ENCODE measurements around the gene DUOXA2.

Gene DUOXA2

DNA sequence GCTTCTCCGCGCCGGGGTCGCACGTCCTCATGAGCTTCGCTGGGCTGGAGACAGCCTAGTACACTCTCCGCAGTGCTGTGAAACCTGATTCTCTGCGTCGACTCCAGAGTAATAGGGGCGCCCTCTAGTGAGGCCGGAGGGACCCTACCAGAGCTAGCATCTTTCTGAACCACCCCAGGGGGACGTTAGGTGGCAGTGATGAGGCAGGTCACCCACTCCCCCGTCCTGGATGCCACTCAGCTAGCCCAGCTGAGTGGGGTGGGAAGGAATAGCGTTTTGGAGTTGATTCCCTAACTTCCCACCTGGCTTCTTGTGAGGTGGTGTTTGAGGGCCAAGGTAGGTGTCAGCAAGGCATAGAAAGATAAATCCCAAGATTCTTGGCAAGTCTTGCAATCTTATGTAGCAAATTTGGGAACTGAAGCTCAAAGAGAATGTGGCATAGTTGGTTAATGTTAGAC lies 4.0 kb downstream of the DUOXA2 start (continued):
- TF ChIP-seq PRDM6 (tag by site-specific recombination; IDR thresholded peaks at IDR 0.05) (no peak), ZNF274 (IDR thresholded peaks at IDR 0.05; ENCODE audit: low read length) (no peak), ZNF274 (tag by site-specific recombination; IDR thresholded peaks at IDR 0.05; ENCODE audit: borderline replicate concordance) (no peak), ZNF610 (tag by site-specific recombination; IDR thresholded peaks at IDR 0.05; ENCODE audit: borderline replicate concordance) (peak; percentile 43; the same call in 1 of the 2 replicates), ZBTB8A (tag by site-specific recombination; IDR thresholded peaks at IDR 0.05) (no peak), ZNF777 (tag by site-specific recombination; IDR thresholded peaks at IDR 0.05; ENCODE audit: borderline replicate concordance) (no peak), KLF17 (tag by site-specific recombination; IDR thresholded peaks at IDR 0.05) (0 out of 2 replicates have a peak, but pooled peaks have one; percentile 28), KLF9 (tag by site-specific recombination; IDR thresholded peaks at IDR 0.05; ENCODE audit: low read depth) (no peak), SP7 (tag by site-specific recombination; IDR thresholded peaks at IDR 0.05) (peak; percentile 50; the same call in 1 of the 2 replicates), ZNF555 (tag by site-specific recombination; conservative IDR thresholded peaks at IDR 0.05) (no peak), ZBTB6 (tag by site-specific recombination; IDR thresholded peaks at IDR 0.05) (no peak), EGR2 (tag by site-specific recombination; IDR thresholded peaks at IDR 0.05; ENCODE audit: low read depth) (0 out of 2 replicates have a peak, but pooled peaks have one; percentile 42), ZSCAN30 (tag by site-specific recombination; IDR thresholded peaks at IDR 0.05) (peak; percentile 56; the same call in 1 of the 2 replicates), ZNF692 (tag by site-specific recombination; IDR thresholded peaks at IDR 0.05) (no peak), ZFHX2 (tag by site-specific recombination; conservative IDR thresholded peaks at IDR 0.05) (peak; percentile 52), ZBTB1 (tag by site-specific recombination; IDR thresholded peaks at IDR 0.05) (no peak), ZNF561 (tag by site-specific recombination; IDR thresholded peaks at IDR 0.05; ENCODE audit: borderline replicate concordance) (no peak), ZNF521 (tag by site-specific recombination; IDR thresholded peaks at IDR 0.05) (no peak), ZNF48 (tag by site-specific recombination; IDR thresholded peaks at IDR 0.05) (no peak), KLF16 (tag by site-specific recombination; IDR thresholded peaks at IDR 0.05) (no peak), ZNF792 (tag by site-specific recombination; IDR thresholded peaks at IDR 0.05) (no peak)
- TF ChIP-seq, protein P1, sequence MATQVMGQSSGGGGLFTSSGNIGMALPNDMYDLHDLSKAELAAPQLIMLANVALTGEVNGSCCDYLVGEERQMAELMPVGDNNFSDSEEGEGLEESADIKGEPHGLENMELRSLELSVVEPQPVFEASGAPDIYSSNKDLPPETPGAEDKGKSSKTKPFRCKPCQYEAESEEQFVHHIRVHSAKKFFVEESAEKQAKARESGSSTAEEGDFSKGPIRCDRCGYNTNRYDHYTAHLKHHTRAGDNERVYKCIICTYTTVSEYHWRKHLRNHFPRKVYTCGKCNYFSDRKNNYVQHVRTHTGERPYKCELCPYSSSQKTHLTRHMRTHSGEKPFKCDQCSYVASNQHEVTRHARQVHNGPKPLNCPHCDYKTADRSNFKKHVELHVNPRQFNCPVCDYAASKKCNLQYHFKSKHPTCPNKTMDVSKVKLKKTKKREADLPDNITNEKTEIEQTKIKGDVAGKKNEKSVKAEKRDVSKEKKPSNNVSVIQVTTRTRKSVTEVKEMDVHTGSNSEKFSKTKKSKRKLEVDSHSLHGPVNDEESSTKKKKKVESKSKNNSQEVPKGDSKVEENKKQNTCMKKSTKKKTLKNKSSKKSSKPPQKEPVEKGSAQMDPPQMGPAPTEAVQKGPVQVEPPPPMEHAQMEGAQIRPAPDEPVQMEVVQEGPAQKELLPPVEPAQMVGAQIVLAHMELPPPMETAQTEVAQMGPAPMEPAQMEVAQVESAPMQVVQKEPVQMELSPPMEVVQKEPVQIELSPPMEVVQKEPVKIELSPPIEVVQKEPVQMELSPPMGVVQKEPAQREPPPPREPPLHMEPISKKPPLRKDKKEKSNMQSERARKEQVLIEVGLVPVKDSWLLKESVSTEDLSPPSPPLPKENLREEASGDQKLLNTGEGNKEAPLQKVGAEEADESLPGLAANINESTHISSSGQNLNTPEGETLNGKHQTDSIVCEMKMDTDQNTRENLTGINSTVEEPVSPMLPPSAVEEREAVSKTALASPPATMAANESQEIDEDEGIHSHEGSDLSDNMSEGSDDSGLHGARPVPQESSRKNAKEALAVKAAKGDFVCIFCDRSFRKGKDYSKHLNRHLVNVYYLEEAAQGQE (tag by site-specific recombination; IDR thresholded peaks at IDR 0.05) = no peak
- TF ChIP-seq, protein P2, sequence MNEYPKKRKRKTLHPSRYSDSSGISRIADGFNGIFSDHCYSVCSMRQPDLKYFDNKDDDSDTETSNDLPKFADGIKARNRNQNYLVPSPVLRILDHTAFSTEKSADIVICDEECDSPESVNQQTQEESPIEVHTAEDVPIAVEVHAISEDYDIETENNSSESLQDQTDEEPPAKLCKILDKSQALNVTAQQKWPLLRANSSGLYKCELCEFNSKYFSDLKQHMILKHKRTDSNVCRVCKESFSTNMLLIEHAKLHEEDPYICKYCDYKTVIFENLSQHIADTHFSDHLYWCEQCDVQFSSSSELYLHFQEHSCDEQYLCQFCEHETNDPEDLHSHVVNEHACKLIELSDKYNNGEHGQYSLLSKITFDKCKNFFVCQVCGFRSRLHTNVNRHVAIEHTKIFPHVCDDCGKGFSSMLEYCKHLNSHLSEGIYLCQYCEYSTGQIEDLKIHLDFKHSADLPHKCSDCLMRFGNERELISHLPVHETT (tag by site-specific recombination; IDR thresholded peaks at IDR 0.05) = no peak
- TF ChIP-seq, protein P3, sequence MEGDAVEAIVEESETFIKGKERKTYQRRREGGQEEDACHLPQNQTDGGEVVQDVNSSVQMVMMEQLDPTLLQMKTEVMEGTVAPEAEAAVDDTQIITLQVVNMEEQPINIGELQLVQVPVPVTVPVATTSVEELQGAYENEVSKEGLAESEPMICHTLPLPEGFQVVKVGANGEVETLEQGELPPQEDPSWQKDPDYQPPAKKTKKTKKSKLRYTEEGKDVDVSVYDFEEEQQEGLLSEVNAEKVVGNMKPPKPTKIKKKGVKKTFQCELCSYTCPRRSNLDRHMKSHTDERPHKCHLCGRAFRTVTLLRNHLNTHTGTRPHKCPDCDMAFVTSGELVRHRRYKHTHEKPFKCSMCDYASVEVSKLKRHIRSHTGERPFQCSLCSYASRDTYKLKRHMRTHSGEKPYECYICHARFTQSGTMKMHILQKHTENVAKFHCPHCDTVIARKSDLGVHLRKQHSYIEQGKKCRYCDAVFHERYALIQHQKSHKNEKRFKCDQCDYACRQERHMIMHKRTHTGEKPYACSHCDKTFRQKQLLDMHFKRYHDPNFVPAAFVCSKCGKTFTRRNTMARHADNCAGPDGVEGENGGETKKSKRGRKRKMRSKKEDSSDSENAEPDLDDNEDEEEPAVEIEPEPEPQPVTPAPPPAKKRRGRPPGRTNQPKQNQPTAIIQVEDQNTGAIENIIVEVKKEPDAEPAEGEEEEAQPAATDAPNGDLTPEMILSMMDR (tag by site-specific recombination; IDR thresholded peaks at IDR 0.05) = peak; percentile 96
- TF ChIP-seq, protein P4, sequence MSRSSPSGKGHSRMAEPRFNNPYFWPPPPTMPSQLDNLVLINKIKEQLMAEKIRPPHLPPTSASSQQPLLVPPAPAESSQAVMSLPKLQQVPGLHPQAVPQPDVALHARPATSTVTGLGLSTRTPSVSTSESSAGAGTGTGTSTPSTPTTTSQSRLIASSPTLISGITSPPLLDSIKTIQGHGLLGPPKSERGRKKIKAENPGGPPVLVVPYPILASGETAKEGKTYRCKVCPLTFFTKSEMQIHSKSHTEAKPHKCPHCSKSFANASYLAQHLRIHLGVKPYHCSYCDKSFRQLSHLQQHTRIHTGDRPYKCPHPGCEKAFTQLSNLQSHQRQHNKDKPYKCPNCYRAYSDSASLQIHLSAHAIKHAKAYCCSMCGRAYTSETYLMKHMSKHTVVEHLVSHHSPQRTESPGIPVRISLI (tag by site-specific recombination; IDR thresholded peaks at IDR 0.05) = no peak

Data from HEK293 (cell line).